ENCODE results near the gene RAB30. TPM values are rescaled to one million over a fixed set of nuclear protein-coding genes. Genes with fewer than 3 reads are reported as not detected.

The RAB30 gene
- total and polyA plus RNA-seq, 3 donors from 2014 or later, result 11.4 to 13.1 (median 12.3) TPM

DNA sequence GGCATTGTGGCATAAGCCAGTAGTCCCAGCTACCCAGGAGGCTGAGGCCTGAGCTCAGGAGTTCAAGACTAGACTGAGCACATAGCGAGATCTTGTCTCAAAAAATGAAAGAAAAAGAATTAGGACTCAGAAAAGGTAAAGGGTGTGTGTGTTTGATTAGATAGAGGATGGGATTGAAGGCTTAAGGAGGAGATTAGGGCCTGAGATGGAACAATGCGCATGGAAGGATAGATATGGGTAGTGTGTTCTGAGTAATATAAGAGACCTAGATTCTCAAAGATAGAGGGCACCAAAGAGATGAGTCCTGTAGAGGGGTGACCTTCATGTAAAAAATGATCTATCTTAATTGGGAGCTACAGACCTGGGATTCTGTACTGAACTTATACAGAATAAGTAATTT lies 17.3 kb upstream of the RAB30 start:
- intact Hi-C loops (cut with DNase I; ENCODE audit: low total_unique reads), result no loop called here
- WGBS, 2 donors, result 92% methylated on average over 2 of the region's 2 CpGs
- no peak for DNase-seq

DNA sequence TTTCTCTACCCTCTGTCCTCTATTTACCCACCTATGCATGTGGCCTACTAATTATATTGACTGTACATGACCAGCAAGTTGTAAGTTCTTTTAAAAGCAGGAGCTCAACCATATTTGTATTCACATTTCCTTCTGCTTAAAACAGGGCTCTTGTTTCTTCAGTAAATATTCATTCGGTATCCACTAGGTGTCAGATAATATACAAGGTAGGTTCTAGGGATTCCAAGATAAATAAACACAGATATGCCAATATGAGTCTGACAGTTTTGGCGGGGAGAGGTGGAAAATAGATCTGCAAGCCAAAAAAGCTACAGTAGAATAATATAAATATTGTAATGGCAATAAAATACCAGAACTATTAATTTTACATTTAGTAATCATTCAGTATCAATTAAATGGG lies 15.3 kb upstream of the RAB30 start:
- WGBS, 2 donors, result 23 to 44% methylated on average over 2 of the region's 2 CpGs
- DNase-seq, result no peak
- intact Hi-C loops (cut with DNase I; ENCODE audit: low total_unique reads), result no loop called here
- no peaks in the 10 kb centered on the region for H3K36me3 ChIP-seq (ENCODE audit: low read depth, missing control alignments)
- TF ChIP-seq, protein P1, sequence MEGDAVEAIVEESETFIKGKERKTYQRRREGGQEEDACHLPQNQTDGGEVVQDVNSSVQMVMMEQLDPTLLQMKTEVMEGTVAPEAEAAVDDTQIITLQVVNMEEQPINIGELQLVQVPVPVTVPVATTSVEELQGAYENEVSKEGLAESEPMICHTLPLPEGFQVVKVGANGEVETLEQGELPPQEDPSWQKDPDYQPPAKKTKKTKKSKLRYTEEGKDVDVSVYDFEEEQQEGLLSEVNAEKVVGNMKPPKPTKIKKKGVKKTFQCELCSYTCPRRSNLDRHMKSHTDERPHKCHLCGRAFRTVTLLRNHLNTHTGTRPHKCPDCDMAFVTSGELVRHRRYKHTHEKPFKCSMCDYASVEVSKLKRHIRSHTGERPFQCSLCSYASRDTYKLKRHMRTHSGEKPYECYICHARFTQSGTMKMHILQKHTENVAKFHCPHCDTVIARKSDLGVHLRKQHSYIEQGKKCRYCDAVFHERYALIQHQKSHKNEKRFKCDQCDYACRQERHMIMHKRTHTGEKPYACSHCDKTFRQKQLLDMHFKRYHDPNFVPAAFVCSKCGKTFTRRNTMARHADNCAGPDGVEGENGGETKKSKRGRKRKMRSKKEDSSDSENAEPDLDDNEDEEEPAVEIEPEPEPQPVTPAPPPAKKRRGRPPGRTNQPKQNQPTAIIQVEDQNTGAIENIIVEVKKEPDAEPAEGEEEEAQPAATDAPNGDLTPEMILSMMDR (IDR thresholded peaks at IDR 0.05), result peak in 1 of 3 experiments; percentile 18
- no peak for TF ChIP-seq POLR2A (IDR thresholded peaks at IDR 0.05)
- H3K27ac ChIP-seq, result no peak overlapping the region
- no peaks in the 10 kb centered on the region for H3K4me1 ChIP-seq
- no peaks in the 10 kb centered on the region for H3K9me3 ChIP-seq
- H3K4me3 ChIP-seq, result no peak overlapping the region
- no peaks in the 10 kb centered on the region for H3K27me3 ChIP-seq

More for the DNA sequence above, 17.3 kb upstream of the RAB30 start:
- no peak for TF ChIP-seq POLR2A (IDR thresholded peaks at IDR 0.05)
- Histone ChIP-seq H3K9me3 (no peaks in the 10 kb centered on the region), H3K4me1 (no peaks in the 10 kb centered on the region), H3K27me3 (no peaks in the 10 kb centered on the region), H3K36me3 (ENCODE audit: low read depth, missing control alignments) (no peaks in the 10 kb centered on the region), H3K27ac (no peak overlapping the region), H3K4me3 (no peak overlapping the region)

DNA sequence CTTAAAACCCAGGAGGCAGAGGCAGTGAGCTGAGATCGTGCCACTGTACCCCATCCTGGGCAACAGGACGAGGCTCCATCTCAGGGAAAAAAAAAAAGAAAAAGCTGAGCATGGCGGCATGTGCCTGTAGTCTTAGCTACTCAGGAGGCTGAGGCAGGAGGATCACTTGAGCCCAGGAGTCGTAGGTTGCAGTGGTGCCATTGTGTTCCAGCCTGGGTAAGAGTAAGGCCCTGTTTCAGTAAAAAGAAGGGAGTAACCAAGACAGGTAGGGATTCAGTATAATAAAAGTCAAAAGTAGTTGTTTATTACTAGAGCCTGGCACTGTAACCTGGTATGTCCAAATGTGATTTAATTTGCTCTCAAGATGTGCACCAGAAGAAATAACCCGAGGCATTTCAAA lies 8.1 kb upstream of the RAB30 start:
- Histone ChIP-seq H3K9me3 (no peaks in the 10 kb centered on the region), H3K27me3 (no peaks in the 10 kb centered on the region), H3K36me3 (ENCODE audit: low read depth, missing control alignments) (no peaks in the 10 kb centered on the region), H3K4me1 (no peaks in the 10 kb centered on the region), H3K4me3 (no peak overlapping the region), H3K27ac (no peak overlapping the region)
- WGBS, 2 donors, result 80 to 83% methylated on average over 5 of the region's 5 CpGs
- intact Hi-C loops (cut with DNase I; ENCODE audit: low total_unique reads), result loop anchor here (10.0 kb wide), 1 partner anchor 175 kb away; the partner anchor contains the start of genes DDIAS and PRCP
- TF ChIP-seq POLR2A (IDR thresholded peaks at IDR 0.05), result no peak
- TF ChIP-seq, protein P1 (IDR thresholded peaks at IDR 0.05), result no peak
- DNase-seq, result no peak

DNA sequence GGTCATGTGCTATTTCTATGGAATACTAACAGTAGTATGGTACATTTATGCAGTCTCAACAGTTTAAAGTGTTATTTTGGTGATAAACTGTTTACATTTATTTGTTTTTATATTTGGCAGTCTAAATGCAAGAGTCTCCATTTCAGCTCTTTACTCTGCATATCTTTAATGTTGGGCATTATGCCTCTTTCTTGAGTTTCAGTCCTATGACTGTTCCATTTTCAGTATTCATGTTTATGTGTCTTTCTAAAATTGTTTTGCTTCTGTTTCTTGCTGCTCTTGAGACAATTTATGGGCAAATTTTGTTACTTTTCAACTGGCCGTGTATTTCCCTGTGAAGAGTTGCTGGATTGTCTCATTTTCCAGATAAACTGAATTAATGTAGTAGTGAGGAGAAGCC lies 6.6 kb upstream of the RAB30 start:
- intact Hi-C loops (cut with DNase I; ENCODE audit: low total_unique reads), result loop anchor here (10.0 kb wide), 1 partner anchor 173 kb away; the partner anchor contains the start of genes DDIAS and PRCP
- 31 to 42% methylated on average over 1 of the region's 1 CpG for whole genome bisulfite sequencing, 2 donors
- no peaks in the 10 kb centered on the region for H3K27me3 ChIP-seq
- DNase-seq, result no peak
- no peak for TF ChIP-seq POLR2A (IDR thresholded peaks at IDR 0.05)
- TF ChIP-seq, protein P1 (IDR thresholded peaks at IDR 0.05), result no peak
- no peak overlapping the region for H3K27ac ChIP-seq
- no peaks in the 10 kb centered on the region for H3K9me3 ChIP-seq
- H3K4me1 ChIP-seq, result no peaks in the 10 kb centered on the region
- H3K36me3 ChIP-seq (ENCODE audit: low read depth, missing control alignments), result no peaks in the 10 kb centered on the region
- no peak overlapping the region for H3K4me3 ChIP-seq

DNA sequence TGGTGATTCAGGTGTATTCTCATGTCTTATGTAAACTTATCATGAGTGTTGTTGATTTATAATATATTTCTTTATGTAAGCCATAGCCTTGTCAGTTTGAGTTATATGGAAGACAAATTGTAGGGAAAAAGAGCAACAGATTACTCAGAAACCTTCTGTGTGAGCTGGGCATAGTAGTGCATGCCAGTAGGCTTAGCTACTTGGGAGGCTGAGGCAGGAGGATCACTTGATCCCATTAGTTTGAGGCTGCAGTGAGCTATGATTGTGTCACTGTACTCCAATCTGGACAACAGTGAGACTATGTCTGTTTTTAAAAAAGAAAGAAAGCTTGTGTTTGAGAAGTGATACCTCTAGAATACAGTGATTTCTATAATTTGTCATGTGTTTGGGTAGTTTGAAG lies 2.2 kb upstream of the RAB30 start:
- Histone ChIP-seq H3K9me3 (no peaks in the 10 kb centered on the region), H3K27me3 (no peaks in the 10 kb centered on the region), H3K27ac (no peak overlapping the region), H3K4me3 (no peak overlapping the region), H3K36me3 (ENCODE audit: low read depth, missing control alignments) (no peaks in the 10 kb centered on the region), H3K4me1 (peaks cover 12% of the 10 kb centered on the region)
- TF ChIP-seq POLR2A (IDR thresholded peaks at IDR 0.05), result no peak
- TF ChIP-seq, protein P1 (IDR thresholded peaks at IDR 0.05), result no peak
- DNase-seq, result no peak
- intact Hi-C loops (cut with DNase I; ENCODE audit: low total_unique reads), result loop anchor here (5.0 to 10.0 kb wide), 2 partner anchors 83 to 169 kb away; partner anchors contain the start of genes DDIAS, PCF11 and PRCP
